ENCODE measurements around the gene KLF7. TPM values are rescaled to one million over a fixed set of nuclear protein-coding genes. Genes with fewer than 3 reads are reported as not detected.

Gene KLF7
- total RNA-seq, 1 experiment from 2014 or later = 15.4 TPM

DNA sequence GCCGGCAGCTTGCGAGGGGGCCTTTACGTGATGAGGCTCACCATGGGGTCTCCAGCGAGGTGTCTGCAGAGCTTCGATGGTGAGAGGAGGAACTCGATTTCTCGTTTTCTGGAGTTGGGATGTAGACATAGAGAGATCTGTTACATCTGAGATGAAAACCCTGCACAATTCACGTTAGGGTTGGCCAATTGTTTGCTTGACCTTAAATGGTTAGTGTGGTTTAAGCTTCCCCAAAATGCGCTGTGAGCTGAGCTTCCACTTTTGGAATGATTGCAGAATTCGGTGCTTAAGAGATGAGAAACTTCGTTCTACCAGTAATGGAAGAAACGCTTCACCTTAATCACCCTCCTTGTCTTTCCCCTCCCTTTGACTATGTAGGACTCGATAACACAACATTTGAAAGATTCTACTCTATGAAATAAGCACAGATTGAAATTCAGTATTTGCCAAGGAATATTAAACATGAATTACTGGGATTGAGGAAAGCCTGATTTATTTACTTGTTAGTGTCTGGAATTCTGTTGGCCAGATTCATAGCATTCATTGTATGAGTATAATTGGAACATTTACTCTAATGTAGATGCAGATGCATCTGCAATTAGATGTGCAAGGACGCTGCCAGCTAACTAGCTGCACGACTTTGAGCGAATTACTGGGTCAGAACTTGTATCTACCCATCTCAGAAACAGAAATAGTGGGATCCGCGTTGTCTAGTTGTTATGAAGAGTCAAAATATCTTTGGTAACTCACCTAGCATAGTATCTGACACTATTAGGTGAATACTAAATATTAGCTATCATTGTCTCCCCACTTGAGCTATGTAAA, 1.6 kb upstream of the KLF7 start:
- ChIA-PET CTCF (no interaction called here), RAD21 (ENCODE audit: low non-redundant PET in 1 of 2, low total read pairs in 2 of 2, uncharacterized antibody in 2 of 2, unreplicated experiment in 2 of 2) (no interaction called here), POLR2A (interaction anchor here (1.5 to 3.7 kb wide), 3 partner anchors 8 to 164 kb away, joined by 4 to 16 read pairs (median 4); no protein-coding TSS in a partner anchor)
- BruUV-seq (replicated peaks) = TSS peak; percentile 82
- no peak for TF ChIP-seq RAD21 (IDR thresholded peaks at IDR 0.05; ENCODE audit: low read depth)
- TF ChIP-seq SIN3A (IDR thresholded peaks at IDR 0.05; ENCODE audit: low read depth) = 0 out of 2 replicates have a peak, but pooled peaks have one; percentile 5
- Histone ChIP-seq H3K4me1 (ENCODE audit: control insufficient read depth in 1 of 2, insufficient read depth in 2 of 2, low read length in 2 of 2) (peaks cover 21 to 43% of the 10 kb centered on the region in 2 experiments; a peak in 3 of 4 replicates), H3K9me3 (ENCODE audit: control insufficient read depth in 1 of 2, insufficient read depth in 1 of 2, low read depth in 1 of 2, low read length in 2 of 2) (no peaks in the 10 kb centered on the region), H3K27ac (ENCODE audit: low read depth, low read length) (peak overlapping the region; percentile 98; the same call in 1 of the 2 replicates), H2AFZ (ENCODE audit: low read depth, low read length, poor library complexity, severe bottlenecking) (no peak overlapping the region), H3K9me2 (ENCODE audit: insufficient read depth) (no peaks in the 10 kb centered on the region), H3K27me3 (ENCODE audit: insufficient read depth, low read length) (no peaks in the 10 kb centered on the region), H3K4me2 (ENCODE audit: low read length) (peak overlapping the region; percentile 89), H3K4me3 (replicated peaks in 1 of 2; ENCODE audit: low read depth in 1 of 2, low read length in 2 of 2) (peak overlapping the region; percentile 49 to 67), H3K36me3 (ENCODE audit: control insufficient read depth in 1 of 2, insufficient read depth in 2 of 2, low read length in 2 of 2) (no peaks in the 10 kb centered on the region), H3K9ac (ENCODE audit: low read length) (peak overlapping the region; percentile 83), H4K20me1 (ENCODE audit: insufficient read depth) (no peaks in the 10 kb centered on the region), H3K79me2 (ENCODE audit: insufficient read depth, low read length) (no peaks in the 10 kb centered on the region)
- no peak for ATAC-seq
- DNase-seq (ENCODE audit: low read depth, low spot score) = no peak
- intact Hi-C loops (cut with micrococcal nuclease) = loop anchor here (5.0 kb wide), 1 partner anchor 305 kb away; no protein-coding TSS in a partner anchor

DNA sequence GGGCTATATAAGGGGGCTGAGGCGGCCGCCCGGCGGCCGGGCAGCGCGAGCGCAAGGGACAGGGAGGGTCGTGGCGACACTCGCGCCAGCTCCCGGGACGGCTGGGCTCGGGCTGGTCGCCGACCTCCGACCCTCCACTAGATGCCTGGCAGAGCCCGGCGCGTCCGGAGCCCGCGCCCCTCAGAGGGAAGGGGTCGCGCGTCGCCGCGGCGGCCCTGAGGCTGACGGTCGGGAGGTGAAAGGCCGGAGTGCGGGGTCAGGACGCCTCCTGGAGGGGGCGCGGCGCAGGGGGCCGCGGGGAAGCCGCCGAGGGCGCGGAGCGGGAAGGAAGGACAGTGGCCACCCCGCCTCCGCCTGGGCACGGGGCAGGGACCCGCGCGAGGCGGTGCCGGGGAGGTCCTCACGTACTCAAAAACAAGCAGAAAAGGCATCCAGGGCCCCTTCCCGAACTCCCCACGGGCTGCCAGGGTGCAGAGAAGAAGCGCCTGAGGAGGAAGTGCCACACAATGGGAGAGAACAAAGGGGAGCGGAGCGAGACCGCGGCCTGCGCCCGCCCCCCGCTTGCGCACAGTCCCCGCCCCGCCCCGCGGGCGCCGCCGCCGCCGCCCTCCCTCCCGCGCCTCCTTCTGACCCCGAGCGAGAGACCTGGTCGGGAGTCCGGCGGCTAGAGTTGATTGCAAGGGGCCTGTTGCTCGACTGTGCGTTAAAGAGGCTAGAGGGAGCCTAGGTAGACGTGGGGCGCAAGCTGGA, 776 bp upstream of the KLF7 start:
- Histone ChIP-seq H3K9me2 (ENCODE audit: insufficient read depth) (no peaks in the 10 kb centered on the region), H3K27ac (ENCODE audit: low read depth, low read length) (peak overlapping the region; percentile 98), H3K36me3 (ENCODE audit: control insufficient read depth in 1 of 2, insufficient read depth in 2 of 2, low read length in 2 of 2) (no peaks in the 10 kb centered on the region), H3K27me3 (ENCODE audit: insufficient read depth, low read length) (no peaks in the 10 kb centered on the region), H3K4me2 (ENCODE audit: low read length) (peak overlapping the region; percentile 89), H2AFZ (ENCODE audit: low read depth, low read length, poor library complexity, severe bottlenecking) (no peak overlapping the region), H3K9me3 (ENCODE audit: control insufficient read depth in 1 of 2, insufficient read depth in 1 of 2, low read depth in 1 of 2, low read length in 2 of 2) (no peaks in the 10 kb centered on the region), H4K20me1 (ENCODE audit: insufficient read depth) (no peaks in the 10 kb centered on the region), H3K4me3 (replicated peaks in 1 of 2; ENCODE audit: low read depth in 1 of 2, low read length in 2 of 2) (peak overlapping the region; percentile 49 to 67), H3K4me1 (ENCODE audit: control insufficient read depth in 1 of 2, insufficient read depth in 2 of 2, low read length in 2 of 2) (peaks cover 22 to 51% of the 10 kb centered on the region in 2 experiments), H3K9ac (ENCODE audit: low read length) (peak overlapping the region; percentile 83), H3K79me2 (ENCODE audit: insufficient read depth, low read length) (0 out of 2 replicates have a peak, but pooled peaks cover under 1% of the 10 kb centered on the region)
- no TSS peak for BruUV-seq (replicated peaks)
- ChIA-PET RAD21 (ENCODE audit: low non-redundant PET in 1 of 2, low total read pairs in 2 of 2, uncharacterized antibody in 2 of 2, unreplicated experiment in 2 of 2) (no interaction called here), POLR2A (interaction anchor here (0.7 to 3.7 kb wide), 5 partner anchors 9 to 165 kb away, joined by 3 to 16 read pairs (median 4); no protein-coding TSS in a partner anchor), CTCF (interaction anchor here (0.6 kb wide), 1 partner anchor 337 kb away, joined by 3 read pairs; no protein-coding TSS in a partner anchor)
- ATAC-seq (peak; percentile 69), DNase-seq (ENCODE audit: low read depth, low spot score) (no peak)
- intact Hi-C loops (cut with micrococcal nuclease) = loop anchor here (1.0 to 5.0 kb wide), 3 partner anchors 167 to 306 kb away; no protein-coding TSS in a partner anchor
- TF ChIP-seq ZNF274 (IDR thresholded peaks at IDR 0.05; ENCODE audit: low read depth, low read length) (no peak), TCF7L2 (IDR thresholded peaks at IDR 0.05; ENCODE audit: borderline replicate concordance, extremely low read depth, insufficient read depth, insufficient read length) (peak; percentile 80), POLR2A (IDR thresholded peaks at IDR 0.05; ENCODE audit: borderline replicate concordance, extremely low read depth, insufficient read depth, insufficient read length) (peak; percentile 27), SRF (IDR thresholded peaks at IDR 0.05; ENCODE audit: low read depth) (peak; percentile 20; the same call in 1 of the 2 replicates), SP1 (IDR thresholded peaks at IDR 0.05; ENCODE audit: low read depth) (no peak), CBX3 (IDR thresholded peaks at IDR 0.05; ENCODE audit: low read depth) (peak; percentile 53; the same call in 1 of the 2 replicates), EZH2phosphoT487 (IDR thresholded peaks at IDR 0.05; ENCODE audit: borderline replicate concordance) (no peak), YY1 (IDR thresholded peaks at IDR 0.05; ENCODE audit: extremely low read depth, insufficient replicate concordance, low read depth, low read length) (no peak), CEBPB (IDR thresholded peaks at IDR 0.05; ENCODE audit: low read depth) (no peak), ZFX (IDR thresholded peaks at IDR 0.05) (no peak)
- TF ChIP-seq, protein P1, sequence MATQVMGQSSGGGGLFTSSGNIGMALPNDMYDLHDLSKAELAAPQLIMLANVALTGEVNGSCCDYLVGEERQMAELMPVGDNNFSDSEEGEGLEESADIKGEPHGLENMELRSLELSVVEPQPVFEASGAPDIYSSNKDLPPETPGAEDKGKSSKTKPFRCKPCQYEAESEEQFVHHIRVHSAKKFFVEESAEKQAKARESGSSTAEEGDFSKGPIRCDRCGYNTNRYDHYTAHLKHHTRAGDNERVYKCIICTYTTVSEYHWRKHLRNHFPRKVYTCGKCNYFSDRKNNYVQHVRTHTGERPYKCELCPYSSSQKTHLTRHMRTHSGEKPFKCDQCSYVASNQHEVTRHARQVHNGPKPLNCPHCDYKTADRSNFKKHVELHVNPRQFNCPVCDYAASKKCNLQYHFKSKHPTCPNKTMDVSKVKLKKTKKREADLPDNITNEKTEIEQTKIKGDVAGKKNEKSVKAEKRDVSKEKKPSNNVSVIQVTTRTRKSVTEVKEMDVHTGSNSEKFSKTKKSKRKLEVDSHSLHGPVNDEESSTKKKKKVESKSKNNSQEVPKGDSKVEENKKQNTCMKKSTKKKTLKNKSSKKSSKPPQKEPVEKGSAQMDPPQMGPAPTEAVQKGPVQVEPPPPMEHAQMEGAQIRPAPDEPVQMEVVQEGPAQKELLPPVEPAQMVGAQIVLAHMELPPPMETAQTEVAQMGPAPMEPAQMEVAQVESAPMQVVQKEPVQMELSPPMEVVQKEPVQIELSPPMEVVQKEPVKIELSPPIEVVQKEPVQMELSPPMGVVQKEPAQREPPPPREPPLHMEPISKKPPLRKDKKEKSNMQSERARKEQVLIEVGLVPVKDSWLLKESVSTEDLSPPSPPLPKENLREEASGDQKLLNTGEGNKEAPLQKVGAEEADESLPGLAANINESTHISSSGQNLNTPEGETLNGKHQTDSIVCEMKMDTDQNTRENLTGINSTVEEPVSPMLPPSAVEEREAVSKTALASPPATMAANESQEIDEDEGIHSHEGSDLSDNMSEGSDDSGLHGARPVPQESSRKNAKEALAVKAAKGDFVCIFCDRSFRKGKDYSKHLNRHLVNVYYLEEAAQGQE (IDR thresholded peaks at IDR 0.05; ENCODE audit: low read depth) = no peak
